Heart left ventricle (tissue), 16 donors: ENCODE measurements around the gene MAPK8IP2. TPM values are rescaled to one million over a fixed set of nuclear protein-coding genes. Genes with fewer than 3 reads are reported as not detected.

Source experiments
- ATAC-seq, 4 donors: fragments of 200-7000 bp; cut with Tn5 transposase; one replicate each; pipeline ENCODE4 v1.9.1; 2020 to 2022; ENCODE audit warnings: moderate library complexity in 4 of 4, mild to moderate bottlenecking in 3 of 4, moderate number of reproducible peaks in 1 of 4
- DNase-seq, 5 donors: peaks; one replicate each; pipeline ENCODE4 v3.0.0-alpha.2; 2020
- H3K27ac ChIP-seq, 12 donors: fragments of 200-600 bp; sonication (generic) in 4 of 12; one replicate each; pipeline versions ENCODE4 v1.5.0 to v1.8.0; 2016 to 2022; ENCODE audit warnings: mild to moderate bottlenecking in 2 of 12
- H3K27me3 ChIP-seq, 9 donors: fragments of 200-600 bp; sonication (generic) in 2 of 9; one replicate each; pipeline versions ENCODE4 v1.5.1 to v1.8.0; 2016 to 2022; ENCODE audit warnings: mild to moderate bottlenecking in 3 of 9
- H3K36me3 ChIP-seq, 9 donors: fragments of 200-600 bp; sonication (generic) in 2 of 9; one replicate each; pipeline versions ENCODE4 v1.5.0 to v1.8.0; 2018 to 2022; ENCODE audit warnings: mild to moderate bottlenecking in 2 of 9
- H3K4me1 ChIP-seq, 12 donors: fragments of 200-600 bp; sonication (generic) in 4 of 12; one replicate each; pipeline versions ENCODE4 v1.5.0 to v1.8.0; 2016 to 2022; ENCODE audit warnings: mild to moderate bottlenecking in 3 of 12
- H3K4me3 ChIP-seq, 12 donors: fragments of 200-600 bp; sonication (generic) in 4 of 12; one replicate each; pipeline versions ENCODE4 v1.5.0 to v1.8.0; 2017 to 2022; ENCODE audit warnings: mild to moderate bottlenecking in 9 of 12, moderate library complexity in 4 of 12
- H3K9me3 ChIP-seq, 12 donors: fragments of 200-600 bp; sonication (generic) in 4 of 12; one replicate each; pipeline versions ENCODE4 v1.5.0 to v1.8.0; 2016 to 2022; ENCODE audit warnings: mild to moderate bottlenecking in 1 of 12
- POLR2A ChIP-seq, 2 donors: fragments of 450-650 bp; IDR thresholded peaks; one replicate each; pipeline ENCODE4 v1.6.1; 2017; ENCODE audit warnings: antibody characterized with exemption in 2 of 2, mild to moderate bottlenecking in 2 of 2, moderate library complexity in 2 of 2
- WGBS, 4 donors: extraction: QIAGEN DNeasy Blood & Tissue Kit in 2 of 4; methylation state at CpG; one replicate each; pipeline versions ENCODE4 v1.1.5 to v1.1.7; 2013 to 2018; 5-methylcytosine and 5-hydroxymethylcytosine counted together
- intact Hi-C, 10 donors: fragments of 100-400 bp; cut with DNase I; formaldehyde crosslinking; loops; one replicate each; pipeline versions ENCODE4 v1.11.1 to v1.14.2; 2022
- polyA plus RNA-seq, 2 donors: library from polyadenylated mRNA; stranded (reverse); fragments of 200-250 nt; gene quantifications; one replicate each; pipeline ENCODE4 v1.2.3, GENCODE V29; 2013
- total RNA-seq, 9 donors: library from RNA; depleted of rRNA in 2 of 9; stranded (reverse); fragments of >200 nt in 2 of 9; fragmentation: NEBNext Ultra II Directional in 3 of 9; extraction: Animal tissue kit (Norgen Biotek cat#: 25700) in 3 of 9; gene quantifications; one replicate each; pipeline versions ENCODE4 v1.1.0 to v1.2.4, GENCODE V29; 2016 to 2023
- TF ChIP-seq, protein P1 (sequence below), 12 donors: fragments of 200-600 bp; sonication (generic) in 4 of 12; IDR thresholded peaks; one replicate each; pipeline versions ENCODE4 v1.5.0 to v1.8.0; 2018 to 2022; ENCODE audit warnings: antibody characterized with exemption in 12 of 12, mild to moderate bottlenecking in 5 of 12
- donor health status: ischemic (EF 13 %, LVEDD 7.1; RV severe dilation, severe dysfunction).
- donor health status: healthy with polysubstance abuse.
- donor health status: DM: no; HTN: yes; CAD: no.
- donor health status: DM: no; HTN: no; CAD: no.
- donor health status: ischemic (EF 25% LVEDD 6.9; RV normal size, moderate dysfunction).
- donor health status: ischemic (EF 25% LVEDD 5.7; RV mildly dilated, moderate dysfunction).
- donor health status: healthy.
- donor health status: DM: yes; HTN: yes; CAD: no.
- donor health status: ischemic (EF 35%, LVEDD 5.7; RV mildly dilated, moderate dysfunction).
- donor health status: nonischemic (EF 11% LVEDD 7.7; RV severe dilation, severe dysfunction).
- donor health status: DM: yes; HTN: yes; CAD: no.
- donor health status: PGD.
- donor health status: ischemic (EF 29% LVEDD 5.4; RV normal size, mild dysfunction).
- donor health status: nonischemic (EF 23%, LVEDD 6.1; RV moderate dilation, normal function).

MAPK8IP2 gene
- total and polyA plus RNA-seq, 11 donors, result 0.09 to 0.79 (median 0.25) TPM

DNA sequence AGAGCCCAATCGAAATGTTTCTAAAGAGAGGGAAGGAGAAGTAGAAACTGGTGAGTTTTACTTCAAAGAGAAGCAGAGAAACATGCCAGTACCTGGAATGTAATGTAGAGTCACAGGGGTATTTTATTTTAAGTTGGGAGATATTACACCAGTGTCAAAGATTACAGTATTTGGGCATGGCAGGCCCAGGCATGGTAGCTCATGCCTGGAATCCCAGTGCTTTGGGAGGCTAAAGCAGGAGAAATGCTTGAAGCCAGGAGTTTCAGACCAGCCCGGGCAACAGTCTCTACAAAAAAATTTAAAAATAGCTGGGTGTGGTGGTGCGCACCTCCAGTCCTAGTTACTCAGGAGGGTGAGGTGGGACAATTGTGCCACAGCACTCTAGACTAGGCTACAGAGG, 40.6 kb upstream of the MAPK8IP2 start:
- no peak for DNase-seq
- Histone ChIP-seq H3K4me1 (peaks cover 0 to 17% (median 7%) of the 10 kb centered on the region in 12 donors), H3K27me3 (no peaks in the 10 kb centered on the region), H3K36me3 (no peaks in the 10 kb centered on the region), H3K9me3 (no peaks in the 10 kb centered on the region), H3K27ac (no peak overlapping the region), H3K4me3 (no peak overlapping the region)
- TF ChIP-seq POLR2A (IDR thresholded peaks at IDR 0.05), result no peak
- TF ChIP-seq, protein P1, sequence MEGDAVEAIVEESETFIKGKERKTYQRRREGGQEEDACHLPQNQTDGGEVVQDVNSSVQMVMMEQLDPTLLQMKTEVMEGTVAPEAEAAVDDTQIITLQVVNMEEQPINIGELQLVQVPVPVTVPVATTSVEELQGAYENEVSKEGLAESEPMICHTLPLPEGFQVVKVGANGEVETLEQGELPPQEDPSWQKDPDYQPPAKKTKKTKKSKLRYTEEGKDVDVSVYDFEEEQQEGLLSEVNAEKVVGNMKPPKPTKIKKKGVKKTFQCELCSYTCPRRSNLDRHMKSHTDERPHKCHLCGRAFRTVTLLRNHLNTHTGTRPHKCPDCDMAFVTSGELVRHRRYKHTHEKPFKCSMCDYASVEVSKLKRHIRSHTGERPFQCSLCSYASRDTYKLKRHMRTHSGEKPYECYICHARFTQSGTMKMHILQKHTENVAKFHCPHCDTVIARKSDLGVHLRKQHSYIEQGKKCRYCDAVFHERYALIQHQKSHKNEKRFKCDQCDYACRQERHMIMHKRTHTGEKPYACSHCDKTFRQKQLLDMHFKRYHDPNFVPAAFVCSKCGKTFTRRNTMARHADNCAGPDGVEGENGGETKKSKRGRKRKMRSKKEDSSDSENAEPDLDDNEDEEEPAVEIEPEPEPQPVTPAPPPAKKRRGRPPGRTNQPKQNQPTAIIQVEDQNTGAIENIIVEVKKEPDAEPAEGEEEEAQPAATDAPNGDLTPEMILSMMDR (IDR thresholded peaks at IDR 0.05), result no peak
- intact Hi-C loops, result loop anchor here in 2 of 10 donors (5.0 kb wide), 2 partner anchors 33 to 53 kb away; partner anchors contain the start of genes LMF2 (in 1 of the 2), NCAPH2 (in 1 of the 2) and SCO2 (in 1 of the 2)
- no peak for ATAC-seq
- WGBS, 4 donors, result 86 to 93% (median 90%) methylated on average over 3 of the region's 3 CpGs

DNA sequence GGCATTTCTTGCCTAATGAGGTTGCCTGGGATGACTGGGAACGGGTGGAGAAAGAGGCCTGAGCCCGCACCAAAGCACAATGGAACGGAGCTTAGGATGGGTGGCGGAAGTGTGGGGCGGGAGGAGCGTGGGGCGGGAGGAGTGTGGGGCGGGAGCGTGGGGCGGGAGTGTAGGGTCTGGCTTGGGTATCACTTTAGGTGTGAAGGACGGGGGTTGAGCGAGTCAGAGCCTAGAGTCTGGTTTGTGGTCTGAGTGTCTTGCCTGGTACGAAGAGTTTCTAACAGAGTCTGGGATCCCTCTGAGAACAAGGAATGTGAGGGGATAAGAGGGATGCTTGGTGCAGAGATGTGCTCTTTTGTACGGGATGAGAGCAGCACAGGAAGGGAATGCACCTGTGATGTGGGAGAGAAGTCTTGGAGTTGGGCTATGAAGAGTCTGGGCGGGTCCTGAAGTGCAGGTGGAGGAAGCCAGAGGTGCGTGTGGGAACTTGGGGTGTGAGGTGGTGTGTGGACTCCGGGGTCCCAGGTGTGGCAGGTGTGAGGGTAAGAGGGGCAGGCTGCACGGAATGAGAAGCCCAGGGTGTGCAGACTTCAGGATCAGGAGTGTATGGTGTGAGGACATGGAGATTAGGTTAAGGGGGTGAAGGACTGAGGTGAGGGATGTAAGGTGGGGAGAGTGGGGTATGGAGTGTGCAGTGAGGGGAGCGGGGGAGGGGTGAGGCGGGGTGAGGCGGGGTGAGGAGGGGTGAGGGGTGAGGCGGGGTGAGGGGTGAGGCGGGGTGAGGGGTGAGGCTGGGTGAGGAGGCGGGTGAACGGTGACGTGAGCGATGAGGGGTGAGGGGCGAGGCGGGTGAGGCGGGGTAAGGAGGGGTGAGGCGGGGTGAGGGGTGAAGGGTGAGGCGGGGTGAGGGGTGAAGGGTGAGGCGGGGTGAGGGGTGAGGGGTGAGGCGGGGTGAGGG, 38.9 kb upstream of the MAPK8IP2 start:
- Histone ChIP-seq H3K27me3 (no peaks in the 10 kb centered on the region), H3K4me1 (peaks cover 0 to 17% (median 7%) of the 10 kb centered on the region in 12 donors), H3K4me3 (no peak overlapping the region), H3K27ac (no peak overlapping the region), H3K36me3 (no peaks in the 10 kb centered on the region), H3K9me3 (no peaks in the 10 kb centered on the region)
- ATAC-seq (no peak), DNase-seq (no peak)
- no peak for TF ChIP-seq POLR2A (IDR thresholded peaks at IDR 0.05)
- TF ChIP-seq, protein P1 (IDR thresholded peaks at IDR 0.05), result no peak
- WGBS, 4 donors, result 76 to 81% (median 79%) methylated on average over 18 to 30 of the region's 34 CpGs
- intact Hi-C loops, result loop anchor here in 3 of 10 donors (1.0 to 5.0 kb wide), 3 partner anchors 34 to 54 kb away; partner anchors contain the start of genes SCO2 (in 2 of the 3), LMF2 (in 1 of the 3) and NCAPH2 (in 1 of the 3)

DNA sequence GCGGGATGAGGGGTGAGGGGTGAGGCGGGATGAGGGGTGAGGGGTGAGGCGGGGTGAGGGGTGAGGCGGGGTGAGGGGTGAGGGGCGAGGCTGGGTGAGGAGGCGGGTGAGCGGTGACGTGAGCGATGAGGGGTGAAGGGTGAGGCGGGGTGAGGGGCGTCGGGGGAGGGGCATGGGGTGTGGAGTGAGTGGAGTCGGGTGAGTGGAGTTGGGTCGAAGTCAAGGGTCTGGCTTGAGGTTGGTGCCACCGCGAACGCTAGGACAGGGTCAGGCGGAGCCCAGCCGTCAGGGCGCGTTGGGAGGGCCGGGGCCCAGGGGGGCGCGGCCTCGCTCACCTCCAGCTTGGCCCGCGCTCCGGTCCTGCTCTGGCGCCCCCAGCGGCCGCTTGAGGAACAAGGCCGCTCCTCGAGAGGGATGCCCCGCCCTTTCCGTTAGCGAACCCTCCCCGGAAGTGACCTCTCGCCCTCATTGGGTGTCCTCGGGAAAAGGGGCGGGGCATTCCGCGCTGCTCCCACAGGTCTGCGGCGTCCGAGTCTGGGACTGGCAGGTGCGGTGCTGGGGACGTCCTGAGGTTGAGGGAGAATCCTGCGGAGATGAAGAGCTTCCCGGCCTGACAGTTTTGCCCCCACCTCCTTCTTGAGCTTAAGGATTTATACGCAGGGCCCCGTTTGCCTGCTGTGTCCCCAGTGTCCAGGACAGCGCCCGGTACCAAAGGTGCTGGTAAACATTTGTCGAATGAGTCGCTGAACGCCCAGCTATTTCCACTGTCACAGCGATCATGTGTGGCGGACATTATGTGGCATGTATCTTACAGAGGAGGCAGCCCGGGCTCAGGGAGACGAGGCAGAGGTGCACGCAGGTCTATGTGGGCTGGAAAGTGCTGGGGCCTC, 37.8 kb upstream of the MAPK8IP2 start, which contains the start of gene SYCE3:
Gene SYCE3 (minus strand): TSS at position 397 of the 890 bp plus-strand sequence. CDS start 6,514 bp downstream, outside the sequence.
- DNase-seq, result peak; percentile 97 to 99 (median 98)
- peaks cover 0 to 7% (median 3%) of the 10 kb centered on the region in 9 donors for H3K36me3 ChIP-seq
- peak within 1 kb of the TSS; percentile 65 to 96 (median 86) for H3K27ac ChIP-seq
- TF ChIP-seq, protein P1 (IDR thresholded peaks at IDR 0.05), result peak; percentile 92 to 100 (median 98)
- TF ChIP-seq POLR2A (IDR thresholded peaks at IDR 0.05), result peak; percentile 51 to 86
- no peaks in the 10 kb centered on the region for H3K9me3 ChIP-seq
- H3K4me1 ChIP-seq, result peaks cover 0 to 17% (median 7%) of the 10 kb centered on the region in 12 donors
- intact Hi-C loops, result loop anchor here in 3 of 10 donors (1.0 to 5.0 kb wide), 5 partner anchors 20 to 55 kb away; partner anchors contain the start of genes SCO2 (in 2 of the 3), CHKB (in 1 of the 3), LMF2 (in 1 of the 3) and NCAPH2 (in 1 of the 3)
- H3K4me3 ChIP-seq, result peak within 1 kb of the TSS; percentile 30 to 97 (median 64)
- 6 to 13% (median 9%) methylated on average over 38 to 60 of the region's 61 CpGs for WGBS, 4 donors
- no peaks in the 10 kb centered on the region for H3K27me3 ChIP-seq
- ATAC-seq, result peak; percentile 94 to 97 (median 96)
